Transverse colon (tissue), 4 donors: Measurements from ENCODE around the gene STPG1. TPM values are rescaled to one million over a fixed set of nuclear protein-coding genes. Genes with fewer than 3 reads are reported as not detected.

Experiments used
- DNase-seq: peaks from one replicate; pipeline ENCODE4 v3.0.0-alpha.2; 2019
- H3K27ac ChIP-seq, 4 donors: fragments of 200-600 bp; sonication (generic); 2 replicates each; pipeline ENCODE4 v1.5.1; 2016 to 2018; ENCODE audit warnings: inconsistent platforms in 4 of 4
- H3K27me3 ChIP-seq: fragments of 200-600 bp; sonication (generic); 2 replicates; pipeline ENCODE4 v1.5.1; 2017; ENCODE audit warnings: inconsistent platforms
- H3K36me3 ChIP-seq, 4 donors: fragments of 200-600 bp; sonication (generic); 2 replicates each; pipeline ENCODE4 v1.5.1; 2017 to 2019; ENCODE audit warnings: inconsistent platforms in 4 of 4
- H3K4me1 ChIP-seq, 4 donors: fragments of 200-600 bp; sonication (generic); 2 replicates each; pipeline ENCODE4 v1.5.1; 2017 to 2020; ENCODE audit warnings: inconsistent platforms in 4 of 4
- H3K4me3 ChIP-seq, 4 donors: fragments of 200-600 bp; sonication (generic); 1 replicate in 1 of 4; 2 replicates in 3 of 4; pipeline versions ENCODE4 v1.5.1 to v1.6.1; 2017 to 2019; ENCODE audit warnings: inconsistent platforms in 4 of 4
- H3K9me3 ChIP-seq, 2 donors: fragments of 200-600 bp; sonication (generic); 2 replicates each; pipeline ENCODE4 v1.5.1; 2017 to 2019; ENCODE audit warnings: inconsistent platforms in 2 of 2
- CTCF ChIP-seq, 5 experiments: fragments of 200-600 bp in 3 of 5; fragments of 450-650 bp in 2 of 5; sonication (generic) in 3 of 5; IDR thresholded peaks; 1 replicate in 2 of 5; 2 replicates in 3 of 5; pipeline ENCODE4 v1.5.1; 2016 to 2017; ENCODE audit warnings: antibody characterized with exemption in 5 of 5, inconsistent platforms in 3 of 5, mild to moderate bottlenecking in 2 of 5, moderate library complexity in 1 of 5
- EP300 ChIP-seq: sonication (generic); formaldehyde crosslinking; IDR thresholded peaks from one replicate; pipeline ENCODE4 v1.6.1; 2017; ENCODE audit warnings: antibody characterized with exemption, low read depth
- POLR2A ChIP-seq: fragments of 450-650 bp; IDR thresholded peaks from one replicate; pipeline ENCODE4 v1.6.1; 2016; ENCODE audit warnings: antibody characterized with exemption, mild to moderate bottlenecking, moderate library complexity
- POLR2AphosphoS5 ChIP-seq, 3 donors: sonication (generic); formaldehyde crosslinking; IDR thresholded peaks; one replicate each; pipeline ENCODE4 v1.6.1; 2016; ENCODE audit warnings: antibody characterized with exemption in 3 of 3
- WGBS, 2 donors: methylation state at CpG; one replicate each; pipeline ENCODE4 v1.1.5; 2018; ENCODE audit warnings: low coverage in 1 of 2; 5-methylcytosine and 5-hydroxymethylcytosine counted together
- in situ Hi-C, 4 donors: fragments of 200-750 bp; cut with MboI; loops; one replicate each; pipeline versions ENCODE4 v1.15.0 to v1.15.1; 2017; ENCODE audit warnings: low sequenced_read_pairs in 3 of 4, low pct_ligation_motif_present in 1 of 4, low pct_unique_long_range_greater_than_20kb in 1 of 4
- intact Hi-C: fragments of 100-400 bp; cut with DNase I; formaldehyde crosslinking; loops from one replicate; pipeline ENCODE4 v1.15.1; 2023; ENCODE audit warnings: low total_unique reads
- total RNA-seq, 4 donors: library from RNA; depleted of rRNA; stranded (reverse); fragments of >200 nt; gene quantifications; one replicate each; pipeline ENCODE4 v1.1.0, GENCODE V29; 2016

Gene STPG1
- total RNA-seq, 4 donors from 2014 or later, result 4.6 to 33.7 (median 23.3) TPM

- WGBS, 2 donors, result 89 to 100% methylated on average over 5 to 12 of the region's 12 CpGs
- Histone ChIP-seq H3K27ac (peak overlapping the region in 1 of 4 donors; percentile 34), H3K9me3 (no peaks in the 10 kb centered on the region), H3K4me1 (peaks cover 0 to 37% (median 15%) of the 10 kb centered on the region in 4 donors), H3K36me3 (no peaks in the 10 kb centered on the region), H3K4me3 (no peak overlapping the region), H3K27me3 (no peaks in the 10 kb centered on the region)
- in situ Hi-C loops (loop anchor here in 2 of 4 donors (5.0 to 25.0 kb wide), 2 partner anchors 183 to 323 kb away; no protein-coding TSS in a partner anchor), intact Hi-C loops (no loop called here)
- TF ChIP-seq POLR2A (no peak), CTCF (IDR thresholded peaks at IDR 0.05) (peak; percentile 18 to 46 (median 26))
- DNase-seq, result no peak
Observed at GRCh38 chr1:24385160-24385940, 28.2 kb downstream of the STPG1 start.

- Histone ChIP-seq H3K4me1 (peaks cover 0 to 38% (median 18%) of the 10 kb centered on the region in 4 donors), H3K27ac (peak overlapping the region in 1 of 4 donors; percentile 34), H3K9me3 (no peaks in the 10 kb centered on the region), H3K36me3 (no peaks in the 10 kb centered on the region), H3K4me3 (no peak overlapping the region), H3K27me3 (no peaks in the 10 kb centered on the region)
- DNase-seq, result peak; percentile 35
- in situ Hi-C loops, result loop anchor here in 2 of 4 donors (5.0 to 25.0 kb wide), 2 partner anchors 182 to 322 kb away; no protein-coding TSS in a partner anchor
- TF ChIP-seq POLR2AphosphoS5 (IDR thresholded peaks at IDR 0.05), result no peak
- no peak for TF ChIP-seq EP300
- no peak for TF ChIP-seq POLR2A
- TF ChIP-seq CTCF (IDR thresholded peaks at IDR 0.05), result no peak
- 54 to 77% methylated on average over 8 to 13 of the region's 13 CpGs for WGBS, 2 donors
- intact Hi-C loops, result no loop called here
Observed at GRCh38 chr1:24384251-24385090, 29.1 kb downstream of the STPG1 start.

- Histone ChIP-seq H3K4me1 (peaks cover 0 to 33% (median 18%) of the 10 kb centered on the region in 4 donors), H3K27ac (no peak overlapping the region), H3K9me3 (no peaks in the 10 kb centered on the region), H3K27me3 (no peaks in the 10 kb centered on the region), H3K4me3 (no peak overlapping the region), H3K36me3 (no peaks in the 10 kb centered on the region)
- intact Hi-C loops (no loop called here), in situ Hi-C loops (loop anchor here in 1 of 4 donors (25.0 kb wide), 1 partner anchor 321 kb away; no protein-coding TSS in a partner anchor)
- no peak for DNase-seq
- WGBS, 2 donors, result 84 to 93% methylated on average over 2 of the region's 2 CpGs
- TF ChIP-seq EP300 (no peak), POLR2AphosphoS5 (IDR thresholded peaks at IDR 0.05) (no peak), POLR2A (no peak), CTCF (IDR thresholded peaks at IDR 0.05) (no peak)
Observed at GRCh38 chr1:24383381-24383940, 30.1 kb downstream of the STPG1 start.

- Histone ChIP-seq H3K4me1 (peaks cover 0 to 33% (median 18%) of the 10 kb centered on the region in 4 donors), H3K27me3 (no peaks in the 10 kb centered on the region), H3K27ac (peak overlapping the region in 2 of 4 donors; percentile 15 to 38), H3K9me3 (no peaks in the 10 kb centered on the region), H3K36me3 (no peaks in the 10 kb centered on the region), H3K4me3 (no peak overlapping the region)
- WGBS, 2 donors, result 89 to 93% methylated on average over 3 to 8 of the region's 8 CpGs
- no peak for DNase-seq
- in situ Hi-C loops (loop anchor here in 1 of 4 donors (25.0 kb wide), 1 partner anchor 320 kb away; no protein-coding TSS in a partner anchor), intact Hi-C loops (no loop called here)
- no peak for TF ChIP-seq POLR2AphosphoS5 (IDR thresholded peaks at IDR 0.05)
- TF ChIP-seq POLR2A, result no peak
- TF ChIP-seq CTCF (IDR thresholded peaks at IDR 0.05), result no peak
- TF ChIP-seq EP300, result no peak
Observed at GRCh38 chr1:24382165-24382577, 31.4 kb downstream of the STPG1 start.
